GM10266 (cell line): ENCODE measurements around the gene ZNF718.
"Not testable (repeated sequence)": the region's sequence is repeated elsewhere in the genome, so short reads cannot be mapped to it uniquely, and the experiment has no call there.

Experiments
- DNase-seq: peaks from one replicate; pipeline ENCODE4 v3.0.0; 2012; ENCODE audit errors: extremely low spot score
- TF ChIP-seq, protein P1 (sequence below): IDR thresholded peaks from 2 replicates; pipeline ENCODE4 v1.5.1; 2012; ENCODE audit warnings: mild to moderate bottlenecking, low read depth; ENCODE audit not compliant: control insufficient read depth, insufficient read depth; ENCODE audit errors: missing control alignments

ZNF718 gene

DNA sequence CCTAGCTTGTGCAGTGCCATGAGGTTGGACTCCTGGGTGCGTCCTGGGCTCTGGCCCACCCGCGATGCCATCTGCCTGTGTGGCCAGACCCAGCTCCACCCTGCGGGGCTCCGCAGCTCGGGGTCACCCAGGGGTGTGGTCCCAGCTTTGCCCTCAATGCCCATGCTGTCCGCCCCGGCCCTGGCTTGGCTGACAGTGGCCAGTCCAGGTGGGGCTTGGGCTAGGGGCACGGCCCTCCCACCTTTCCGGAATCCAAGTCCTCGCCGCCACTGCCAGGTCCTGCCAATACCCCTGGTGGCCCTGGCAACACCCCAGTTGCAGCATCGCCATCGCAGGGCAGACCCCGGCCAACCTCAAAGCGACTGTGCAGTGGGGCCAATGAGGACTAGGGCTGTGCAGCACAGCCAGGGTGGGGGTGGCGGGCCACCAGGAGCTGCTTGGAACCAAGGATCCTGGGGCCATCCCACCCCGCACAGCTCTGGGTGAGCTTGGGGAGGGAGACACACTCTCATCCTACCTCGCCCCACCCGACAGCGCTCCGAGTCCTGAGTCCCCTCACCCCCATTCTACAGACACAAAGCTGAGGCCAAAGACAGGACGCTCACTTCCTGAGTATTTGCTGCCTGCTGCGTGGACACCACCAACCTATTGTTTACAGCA, 80.9 kb downstream of the ZNF718 start:
- no peak for DNase-seq
- TF ChIP-seq, protein P1, sequence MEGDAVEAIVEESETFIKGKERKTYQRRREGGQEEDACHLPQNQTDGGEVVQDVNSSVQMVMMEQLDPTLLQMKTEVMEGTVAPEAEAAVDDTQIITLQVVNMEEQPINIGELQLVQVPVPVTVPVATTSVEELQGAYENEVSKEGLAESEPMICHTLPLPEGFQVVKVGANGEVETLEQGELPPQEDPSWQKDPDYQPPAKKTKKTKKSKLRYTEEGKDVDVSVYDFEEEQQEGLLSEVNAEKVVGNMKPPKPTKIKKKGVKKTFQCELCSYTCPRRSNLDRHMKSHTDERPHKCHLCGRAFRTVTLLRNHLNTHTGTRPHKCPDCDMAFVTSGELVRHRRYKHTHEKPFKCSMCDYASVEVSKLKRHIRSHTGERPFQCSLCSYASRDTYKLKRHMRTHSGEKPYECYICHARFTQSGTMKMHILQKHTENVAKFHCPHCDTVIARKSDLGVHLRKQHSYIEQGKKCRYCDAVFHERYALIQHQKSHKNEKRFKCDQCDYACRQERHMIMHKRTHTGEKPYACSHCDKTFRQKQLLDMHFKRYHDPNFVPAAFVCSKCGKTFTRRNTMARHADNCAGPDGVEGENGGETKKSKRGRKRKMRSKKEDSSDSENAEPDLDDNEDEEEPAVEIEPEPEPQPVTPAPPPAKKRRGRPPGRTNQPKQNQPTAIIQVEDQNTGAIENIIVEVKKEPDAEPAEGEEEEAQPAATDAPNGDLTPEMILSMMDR, result no peak

DNA sequence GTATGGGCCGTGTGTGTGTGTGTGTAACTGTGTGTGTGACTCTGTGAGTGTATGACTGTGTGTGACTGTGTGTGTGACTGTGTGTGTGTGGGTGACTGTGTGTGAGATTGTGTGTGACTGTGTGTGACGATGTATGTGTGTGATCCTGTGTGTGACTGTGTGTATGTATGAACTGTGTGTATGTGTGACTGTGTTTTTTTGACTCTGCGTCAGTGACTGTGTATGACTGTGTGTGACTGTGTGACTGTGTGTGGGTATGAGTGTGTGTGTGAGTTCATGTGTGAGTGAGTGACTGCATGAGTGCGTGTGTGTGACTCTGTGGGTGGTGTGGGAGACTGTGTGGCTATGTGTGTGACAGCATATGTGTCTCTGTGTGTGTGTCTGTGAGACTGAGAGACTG, 81.8 kb downstream of the ZNF718 start:
- DNase-seq, result no peak
- TF ChIP-seq, protein P1, result no peak

DNA sequence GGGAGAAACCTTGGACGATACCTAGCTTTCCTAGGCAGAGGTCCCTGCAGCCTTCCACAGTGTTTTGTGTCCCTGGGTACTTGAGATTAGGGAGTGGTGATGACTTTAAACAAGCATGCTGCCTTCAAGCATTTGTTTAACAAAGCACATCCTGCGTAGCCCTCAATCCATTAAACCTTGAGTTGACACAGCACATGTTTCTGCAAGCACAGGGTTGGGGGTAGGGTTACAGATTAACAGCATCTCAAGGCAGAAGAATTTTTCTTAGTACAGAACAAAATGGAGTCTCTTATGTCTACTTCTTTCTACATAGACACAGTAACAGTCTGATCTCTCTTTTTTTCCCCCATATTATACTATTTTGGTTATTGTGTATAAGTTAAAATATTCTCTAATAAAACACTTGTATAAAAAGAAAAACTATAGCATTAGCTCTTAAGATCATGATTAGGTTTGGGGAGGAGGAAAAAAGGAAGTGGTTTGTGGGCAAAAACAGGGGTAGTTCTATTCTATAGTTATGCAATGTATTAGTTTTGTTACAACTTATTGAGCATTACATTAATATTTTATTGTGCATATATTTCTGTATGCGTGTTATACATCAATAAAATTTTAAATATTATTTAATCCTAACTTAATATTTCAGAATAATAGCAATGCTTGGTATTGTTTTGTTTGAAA, 84.3 kb downstream of the ZNF718 start:
- not testable (repeated sequence) for DNase-seq

DNA sequence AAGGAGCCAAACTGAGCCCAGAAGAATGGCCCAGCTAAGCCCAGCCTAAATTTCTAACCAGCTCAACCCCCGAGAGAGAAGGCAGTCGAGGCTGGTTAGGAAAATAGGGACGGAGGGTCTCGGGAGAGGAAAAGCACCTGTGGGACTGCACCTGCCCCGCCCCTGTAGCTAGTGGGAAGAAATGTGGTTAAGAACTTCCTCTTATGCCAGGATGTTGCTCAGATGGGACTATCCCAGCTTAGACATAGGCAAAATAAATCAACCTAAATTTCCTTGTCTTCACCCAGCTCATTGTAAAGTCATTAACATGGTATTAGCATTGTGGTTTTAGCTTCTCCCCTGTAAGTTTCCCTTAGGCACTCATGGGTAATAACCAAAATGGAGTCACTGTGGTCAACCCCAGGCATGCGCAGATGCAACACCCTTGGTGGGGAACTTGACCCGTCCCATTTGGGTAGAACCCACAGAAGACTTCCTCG, 86.8 kb downstream of the ZNF718 start:
- no peak for DNase-seq
- TF ChIP-seq, protein P1, result no peak

DNA sequence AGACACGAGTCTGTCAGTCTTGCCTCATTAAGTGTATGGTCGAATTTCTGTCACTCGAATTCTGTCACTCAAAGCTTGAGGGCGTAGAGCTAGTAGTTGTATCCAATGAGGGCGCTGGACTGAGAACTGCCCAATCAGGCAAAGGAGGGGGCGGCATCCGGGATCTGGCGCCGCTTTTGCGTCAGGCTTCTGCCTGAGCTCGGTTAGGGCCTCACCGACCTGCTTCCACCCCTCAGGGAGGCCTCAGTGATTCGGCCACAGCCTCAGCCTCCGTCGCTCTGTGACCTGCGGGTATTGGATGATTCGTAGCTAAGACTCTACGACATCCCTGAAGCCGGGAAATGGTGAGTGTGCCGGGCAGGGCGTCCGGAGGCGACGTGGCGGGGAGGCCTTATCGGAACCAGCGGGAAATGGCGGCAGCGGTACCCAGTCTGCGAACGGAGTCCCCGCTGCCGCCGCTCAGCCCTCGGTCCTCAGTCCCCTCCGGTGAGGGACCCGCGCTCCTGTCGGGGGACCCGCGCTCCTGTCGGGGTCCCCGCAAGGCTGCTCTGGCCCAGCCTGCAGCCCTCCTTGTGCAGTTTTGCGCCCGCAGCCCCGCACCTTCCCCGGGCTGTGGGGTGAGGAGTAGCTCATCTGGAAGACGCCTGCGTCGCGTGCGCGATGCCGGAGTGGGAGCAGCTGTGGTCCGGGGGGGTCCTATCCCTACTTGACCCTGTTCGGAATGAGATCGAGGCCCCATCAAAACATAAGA, 88.3 kb downstream of the ZNF718 start:
- DNase-seq, result no peak

DNA sequence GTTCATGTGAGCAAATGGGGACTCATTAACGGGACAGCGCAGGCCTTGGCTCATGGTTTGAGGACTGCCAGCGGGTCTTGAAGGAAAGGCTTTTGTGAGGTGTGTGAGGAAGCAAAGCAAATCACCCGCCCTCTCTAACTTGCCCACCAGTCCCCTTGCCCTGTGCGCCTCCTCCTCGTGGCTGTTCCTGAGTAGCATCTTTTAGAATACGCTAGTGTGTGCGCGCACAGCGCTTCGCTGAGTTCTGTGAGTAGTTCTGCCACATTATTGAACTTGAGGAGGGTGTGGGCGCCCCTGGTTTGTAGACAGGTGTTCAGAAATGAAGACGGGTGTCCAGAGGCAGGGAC, 88.9 kb downstream of the ZNF718 start:
- DNase-seq, result not testable (repeated sequence)

More for the DNA sequence above, 88.3 kb downstream of the ZNF718 start:
- TF ChIP-seq, protein P1, result no peak
